ENCODE measurements around the gene CPOX.
"Not testable (repeated sequence)": the region's sequence is repeated elsewhere in the genome, so short reads cannot be mapped to it uniquely, and the experiment has no call there.

CPOX gene

DNA sequence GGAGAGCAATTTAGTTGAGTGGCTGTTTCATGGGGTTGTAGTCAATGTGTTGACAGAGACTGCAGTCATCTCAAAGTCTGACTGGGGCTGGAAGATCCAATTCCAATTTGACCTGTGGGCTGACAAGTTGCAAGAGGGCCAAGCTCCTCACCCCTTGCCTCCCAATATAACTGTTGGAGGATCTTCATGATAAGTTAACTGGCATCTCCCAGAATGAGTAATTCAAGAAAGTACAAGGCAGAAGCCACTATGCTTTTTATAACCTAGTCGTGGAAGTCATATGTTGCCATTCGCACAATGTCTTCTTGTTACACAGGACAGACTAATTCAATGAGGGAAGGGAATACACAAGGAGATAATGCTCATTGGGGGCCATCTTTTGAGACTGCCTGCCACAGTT, 32.5 kb downstream of the CPOX start:
- no peak for DNase-seq

DNA sequence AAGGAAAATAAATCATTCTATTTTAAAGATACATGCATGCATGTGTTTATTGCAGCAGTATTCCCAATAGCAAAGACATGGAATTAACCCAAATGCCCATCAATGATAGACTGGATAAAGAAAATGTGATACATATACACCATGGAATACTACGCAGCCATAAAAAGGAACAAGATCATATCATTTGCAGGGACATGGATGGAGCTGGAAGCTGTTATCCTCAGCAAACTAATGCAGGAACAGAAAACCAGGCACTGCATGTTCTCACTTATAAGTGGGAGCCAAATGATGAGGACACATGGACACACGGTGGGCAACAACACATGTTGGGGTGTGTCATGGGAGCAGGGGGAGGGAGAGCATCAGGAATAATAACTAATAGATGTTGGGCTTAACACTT, 33.6 kb downstream of the CPOX start:
- DNase-seq = not testable (repeated sequence)

DNA sequence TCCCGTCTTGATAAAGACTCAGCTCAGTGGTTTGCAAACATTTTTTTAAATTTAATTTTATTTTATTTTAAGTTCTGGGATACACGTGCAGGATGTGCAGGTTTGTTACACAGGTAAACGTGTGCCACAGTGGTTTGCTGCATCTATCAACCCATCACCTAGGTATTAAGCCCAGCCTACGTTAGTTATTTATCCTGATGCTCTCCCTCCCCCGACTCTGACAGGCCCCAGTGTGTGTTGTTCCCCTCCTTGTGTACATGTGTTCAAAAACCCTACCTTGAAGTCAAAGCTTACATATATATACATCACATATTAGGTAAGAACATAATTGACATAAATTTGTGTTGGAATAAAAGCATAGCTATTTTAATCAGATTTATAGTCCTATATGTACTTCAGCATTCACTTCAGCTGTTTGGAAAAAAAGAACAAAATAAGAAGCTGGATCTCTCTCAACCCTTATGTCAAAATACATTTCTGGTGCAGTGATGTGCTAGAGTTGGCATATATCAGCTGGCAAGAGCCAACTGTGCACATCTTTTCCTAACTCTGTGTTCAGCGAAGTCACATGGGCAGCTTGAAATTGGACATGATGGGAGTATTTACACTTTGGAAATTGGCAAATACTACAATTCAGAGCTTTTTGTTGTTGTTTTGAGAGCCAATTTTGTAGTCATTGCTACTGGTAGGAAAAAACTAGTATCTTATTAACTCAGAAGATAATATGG, 35.1 kb downstream of the CPOX start:
- DNase-seq = no peak

DNA sequence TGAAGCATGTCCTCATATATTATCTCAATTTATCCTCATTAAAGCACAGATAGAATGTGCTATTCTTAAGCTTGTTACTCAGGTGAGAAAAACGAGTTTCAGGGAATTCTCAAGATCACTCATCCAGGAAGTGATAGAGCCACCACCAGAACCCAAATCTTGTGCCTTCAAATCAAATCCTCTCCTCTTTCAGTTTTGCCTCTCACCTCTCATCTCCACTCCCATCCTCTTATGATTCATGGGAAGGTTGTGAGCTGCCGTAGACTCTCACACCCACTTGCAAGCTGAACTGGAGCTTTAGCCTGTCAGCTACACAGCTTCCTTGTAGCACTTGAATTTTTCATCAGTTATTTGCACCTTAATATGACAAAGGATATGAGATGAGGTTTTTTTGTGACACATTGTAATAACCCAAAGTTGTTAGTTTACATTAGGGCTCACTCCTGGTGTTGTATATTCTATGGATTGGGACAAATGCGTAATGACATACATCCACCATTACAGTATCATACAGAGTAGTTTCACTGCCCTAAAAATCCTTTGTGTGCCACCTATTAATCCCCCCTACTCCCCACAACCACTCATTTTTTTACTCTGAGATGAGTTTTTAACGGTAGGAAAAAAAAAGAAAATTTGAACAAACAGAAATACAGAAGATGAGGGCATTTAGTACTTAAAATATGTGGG, 35.9 kb downstream of the CPOX start:
- no peak for DNase-seq

DNA sequence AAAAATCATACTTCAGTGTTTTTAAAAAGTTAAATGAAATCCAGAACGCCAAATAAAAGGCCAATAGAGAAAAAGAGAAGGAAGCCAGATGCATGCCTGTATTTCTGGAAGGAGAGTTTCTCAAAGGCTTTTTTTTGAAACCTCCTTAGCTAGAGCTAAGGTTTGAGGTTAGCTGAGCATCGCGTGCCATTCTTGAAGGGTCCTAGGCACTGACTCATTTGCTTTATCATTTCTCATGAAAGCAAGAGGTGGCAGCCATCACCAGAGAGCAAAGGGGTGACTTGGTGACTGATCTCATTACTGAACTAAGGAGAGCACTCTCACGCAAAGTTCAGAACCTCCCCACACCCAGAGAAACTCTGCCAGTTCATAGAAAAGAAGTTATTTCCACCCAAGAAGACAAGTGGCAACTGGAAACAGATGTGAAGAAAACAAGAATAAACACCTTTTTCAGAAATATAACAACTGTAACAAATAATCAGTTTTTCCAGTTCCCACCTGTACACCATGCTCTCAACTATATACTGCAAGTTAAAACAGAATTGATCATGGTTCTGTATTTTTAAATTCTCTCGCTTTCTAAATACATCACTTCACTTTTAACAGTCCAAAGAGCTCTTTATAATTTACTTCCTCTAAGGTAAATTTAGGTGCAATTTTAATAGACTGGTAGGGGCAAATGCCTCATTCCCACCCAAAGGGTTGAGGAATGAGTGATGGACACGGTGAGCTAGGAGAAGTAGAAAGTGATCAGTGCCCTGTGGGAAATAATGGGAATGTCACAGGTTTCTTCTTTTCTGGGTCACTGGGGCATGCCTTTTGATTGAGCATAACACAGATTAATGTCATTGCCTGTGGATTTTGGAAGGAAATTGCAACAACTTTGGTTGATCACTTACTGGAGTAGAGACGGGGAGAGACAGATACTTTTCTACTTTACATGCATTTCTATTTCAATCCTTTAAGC, 37.0 kb downstream of the CPOX start:
- no peak for DNase-seq

DNA sequence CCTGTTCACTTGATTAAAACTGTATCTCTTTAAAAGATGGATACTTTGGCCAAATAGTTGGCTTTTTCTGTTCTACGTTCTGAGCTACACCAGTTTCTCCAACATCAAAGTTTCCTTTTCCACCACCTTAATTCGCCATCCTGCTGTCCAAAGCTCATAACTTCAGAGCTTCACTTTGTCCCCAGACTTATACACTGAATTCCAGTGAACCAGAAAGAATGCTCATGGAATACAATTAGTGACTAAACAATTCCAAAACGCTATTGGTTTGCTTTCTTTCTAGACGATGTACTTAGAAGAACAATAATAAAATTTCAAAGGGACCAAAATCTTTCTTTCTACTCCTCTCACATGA, 38.4 kb downstream of the CPOX start:
- no peak for DNase-seq

DNA sequence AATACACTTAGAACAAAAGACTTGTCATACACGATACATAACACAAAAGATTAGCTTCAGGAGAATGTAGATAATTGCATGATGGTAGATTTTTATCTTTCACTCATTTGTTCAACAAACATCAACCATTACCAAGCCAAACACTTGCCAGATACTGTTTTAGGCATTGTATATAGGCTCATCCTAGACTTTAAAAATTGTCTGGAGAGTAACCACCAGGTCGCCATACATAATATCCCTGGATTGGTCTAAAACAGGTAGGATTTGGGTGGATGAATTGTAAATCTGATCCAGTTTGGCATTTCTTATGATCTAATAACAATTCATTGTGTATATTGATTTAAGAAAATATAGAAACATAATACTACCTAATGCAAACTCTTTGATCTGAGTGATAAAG, 38.8 kb downstream of the CPOX start:
- no peak for DNase-seq

DNA sequence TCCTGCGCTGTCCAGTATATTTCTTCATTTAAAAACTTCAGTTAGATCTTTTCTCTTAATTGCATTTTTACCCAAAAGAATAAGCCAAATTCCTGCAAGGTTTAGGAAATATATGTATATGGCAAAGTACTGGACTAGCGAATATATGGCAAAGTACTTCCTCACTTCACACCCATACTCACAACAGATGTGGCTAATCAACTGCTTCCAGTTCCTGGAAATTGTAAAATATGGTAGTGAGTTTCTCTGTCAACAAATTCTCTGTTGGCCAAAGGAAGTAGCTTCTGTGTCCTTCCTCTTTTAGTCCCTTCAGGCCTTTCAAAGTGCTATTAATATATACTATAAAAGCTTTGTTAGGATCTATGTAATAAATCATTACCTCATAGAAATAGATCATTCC, 39.7 kb downstream of the CPOX start:
- no peak for DNase-seq

DNA sequence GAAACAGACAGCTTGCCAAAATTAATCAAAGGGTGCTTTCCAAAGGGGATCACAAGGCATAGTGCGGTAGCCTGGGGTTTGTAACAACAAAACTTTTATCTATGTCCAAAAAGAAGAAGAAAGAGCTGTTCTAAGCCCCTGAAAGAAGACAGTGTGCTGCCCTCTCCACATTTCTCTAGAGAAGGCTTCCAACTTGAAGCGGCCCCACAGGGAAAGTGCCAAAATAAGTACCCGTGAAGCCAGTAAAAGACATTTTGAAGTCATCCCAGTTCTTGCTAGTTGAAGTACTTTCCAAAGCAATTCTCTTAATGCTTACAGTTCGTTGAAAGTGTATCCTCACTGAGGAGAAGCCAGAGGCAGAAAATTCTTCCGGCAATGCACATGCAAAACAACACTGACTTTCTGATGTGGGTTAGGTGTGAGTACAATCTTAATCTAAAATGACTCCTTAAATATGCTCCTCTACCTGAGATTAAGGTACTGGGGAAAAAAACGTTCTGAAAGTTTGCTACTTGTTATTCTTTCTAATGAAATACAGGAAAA, 40.3 kb downstream of the CPOX start:
- no peak for DNase-seq

DNA sequence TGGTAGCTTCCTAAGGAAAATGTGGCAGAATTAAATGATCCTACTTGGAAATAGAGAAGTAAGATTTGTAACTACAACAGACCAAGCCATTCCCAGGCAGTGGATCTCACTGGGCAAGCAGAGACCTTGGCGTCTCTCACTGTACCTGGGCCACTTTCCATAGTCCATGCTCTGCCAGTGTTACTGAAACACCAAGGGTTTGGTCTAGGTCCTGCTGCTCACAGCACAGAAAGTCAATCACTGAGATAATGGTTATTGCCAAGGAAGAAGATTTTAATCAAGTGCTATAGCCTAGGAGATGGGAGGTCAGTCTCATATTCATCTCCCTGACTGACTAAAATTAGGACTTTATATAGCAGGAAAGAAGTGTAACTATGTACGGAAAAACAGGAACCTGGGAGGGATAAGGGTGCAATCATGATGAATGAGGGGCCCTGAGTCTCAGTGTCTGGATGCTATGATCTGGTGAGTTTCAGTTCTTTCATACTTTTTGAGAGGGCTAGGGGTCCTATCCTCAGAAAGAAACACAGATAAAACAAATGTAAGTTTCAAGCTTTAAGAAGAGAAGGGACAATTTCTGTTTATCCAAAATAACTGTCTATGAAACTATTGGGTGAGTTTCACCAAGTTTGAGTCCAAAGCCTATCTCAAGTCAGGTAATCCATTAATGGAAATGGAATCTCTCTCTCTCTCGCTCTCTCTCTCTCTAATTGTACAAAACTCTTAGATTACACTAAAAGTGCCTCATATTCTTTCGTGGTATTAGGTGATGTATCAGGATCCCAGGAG, 41.0 kb downstream of the CPOX start:
- no peak for DNase-seq

DNA sequence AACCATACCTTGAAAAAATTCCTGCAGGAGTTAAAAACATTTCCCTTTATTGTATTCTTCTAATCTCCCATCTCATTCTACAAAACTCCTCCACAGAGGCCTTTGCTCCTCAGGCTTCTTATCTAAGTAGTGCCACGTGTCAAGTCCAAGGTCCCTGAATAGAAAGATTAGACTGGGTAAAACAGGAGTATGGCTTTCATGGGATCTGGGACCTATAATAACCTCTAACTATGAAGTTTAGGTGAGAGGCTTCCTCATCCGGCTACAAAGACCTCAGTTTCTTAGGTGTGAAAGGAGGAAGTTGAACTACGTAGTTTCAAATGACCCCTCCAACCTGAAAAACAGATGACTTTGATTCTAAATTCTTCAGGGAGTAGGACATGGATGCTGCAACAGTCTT, 41.7 kb downstream of the CPOX start:
- DNase-seq = no peak

DNA sequence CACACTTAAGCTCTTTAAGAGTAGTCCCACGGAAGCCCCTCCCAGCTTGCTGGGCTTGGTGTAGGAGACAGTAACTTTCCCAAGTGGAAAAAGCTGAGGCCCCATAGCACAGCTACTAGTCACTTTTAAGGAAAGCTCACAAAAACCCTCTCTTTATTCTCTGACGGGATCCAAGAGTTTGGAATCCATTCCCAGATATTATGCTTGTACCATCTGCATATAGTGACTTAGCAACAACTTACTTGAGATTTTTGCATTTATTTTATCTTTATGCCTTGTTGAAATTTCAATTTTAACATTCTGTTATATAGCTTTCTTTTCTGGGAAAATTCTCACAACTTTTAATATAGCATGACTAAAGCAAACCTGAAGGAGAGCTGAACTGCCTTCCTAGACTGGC, 42.2 kb downstream of the CPOX start:
- no peak for DNase-seq

DNA sequence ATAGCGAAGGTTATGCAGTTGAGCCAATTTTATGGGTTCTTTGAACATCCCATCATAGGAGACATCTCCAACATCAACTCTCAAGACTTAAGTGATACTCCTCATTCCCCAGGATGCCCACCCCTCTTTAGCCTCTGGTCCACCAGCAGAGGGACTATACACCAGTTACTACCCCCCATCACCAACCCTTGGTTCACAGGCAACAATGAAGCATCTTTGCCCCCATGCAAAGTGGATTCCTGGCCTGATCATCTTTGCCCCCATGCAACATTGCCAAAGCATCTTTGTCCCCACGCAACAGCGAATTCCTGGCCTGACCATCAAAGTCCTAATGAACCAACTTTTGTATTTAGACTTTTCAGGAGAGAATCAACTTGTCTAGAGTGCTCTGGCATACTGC, 42.6 kb downstream of the CPOX start:
- no peak for DNase-seq

DNA sequence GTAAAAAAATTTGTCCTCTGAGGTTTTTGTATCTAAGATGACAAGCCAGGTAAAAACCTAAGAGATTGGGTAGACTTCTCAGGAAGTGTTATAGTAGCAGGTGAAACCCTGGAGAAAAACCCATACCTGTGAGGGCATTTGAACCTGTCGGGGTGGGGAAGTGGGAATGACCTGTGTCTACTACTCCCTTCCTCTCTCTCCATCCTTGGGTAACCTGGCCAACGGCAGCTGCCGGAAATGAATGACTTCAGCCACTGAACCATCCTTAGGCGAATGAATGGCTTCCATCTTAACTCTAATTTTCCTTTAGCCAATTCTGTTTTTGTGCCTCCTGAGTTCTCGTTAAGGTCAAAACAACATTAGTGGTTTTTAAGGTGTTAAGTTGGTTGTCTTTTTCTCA, 44.9 kb downstream of the CPOX start:
- no peak for DNase-seq

DNA sequence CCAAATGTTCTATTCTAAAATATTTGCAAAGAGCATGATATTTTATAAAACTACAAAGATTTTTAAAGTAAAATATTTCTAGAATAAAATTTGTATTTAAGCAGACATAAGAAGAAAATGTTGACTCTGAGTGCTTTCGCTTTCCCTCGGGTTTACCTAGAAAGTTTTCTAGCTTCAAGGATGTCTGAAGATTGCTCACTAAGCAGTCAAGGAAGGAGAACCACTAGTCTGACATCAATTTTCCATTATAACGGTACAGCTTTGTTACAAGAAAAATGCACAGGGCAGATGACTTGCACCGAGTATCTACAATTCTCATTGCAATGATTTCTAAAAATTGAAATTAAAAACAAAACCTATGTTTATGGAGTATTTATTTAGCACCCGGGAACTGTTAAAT, 47.5 kb downstream of the CPOX start:
- DNase-seq = no peak

DNA sequence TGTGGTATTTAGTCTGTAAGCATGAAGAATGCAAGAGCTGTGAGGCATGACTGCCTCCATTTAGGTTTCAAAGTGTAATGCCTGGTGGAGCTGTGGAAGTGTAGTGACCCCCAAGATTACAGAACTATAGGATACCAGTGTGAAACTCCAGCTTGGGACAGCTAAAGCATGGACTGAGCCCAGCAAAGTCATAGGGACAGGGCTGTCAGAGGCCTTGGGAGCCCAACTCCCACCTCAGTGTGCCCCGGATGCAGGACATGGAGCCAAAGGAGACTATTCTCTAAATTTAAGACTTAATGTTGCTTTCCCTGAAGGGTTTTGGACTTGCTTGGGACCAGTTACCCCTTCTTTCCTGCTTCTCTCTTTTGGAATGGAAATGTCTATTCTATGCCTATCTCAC, 50.8 kb downstream of the CPOX start:
- DNase-seq = no peak

DNA sequence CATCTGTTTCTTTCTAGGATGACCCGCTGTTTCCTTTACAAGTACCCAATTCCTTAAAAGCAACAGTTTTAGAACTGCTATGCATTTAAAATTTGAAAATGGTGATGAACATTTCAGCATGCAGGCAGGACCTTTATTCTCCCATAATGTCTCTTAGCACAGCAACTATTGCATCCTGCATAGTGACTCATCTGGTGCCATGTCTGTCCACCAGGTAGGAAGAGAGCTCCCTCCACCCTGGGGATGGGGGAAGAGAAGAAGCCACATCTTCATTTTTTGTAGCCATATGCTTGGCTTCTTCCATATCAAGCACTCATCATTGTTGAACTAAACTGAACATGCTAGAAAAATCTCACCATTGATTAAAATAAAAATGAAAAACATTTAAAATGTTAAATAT, 51.7 kb downstream of the CPOX start:
- no peak for DNase-seq

DNA sequence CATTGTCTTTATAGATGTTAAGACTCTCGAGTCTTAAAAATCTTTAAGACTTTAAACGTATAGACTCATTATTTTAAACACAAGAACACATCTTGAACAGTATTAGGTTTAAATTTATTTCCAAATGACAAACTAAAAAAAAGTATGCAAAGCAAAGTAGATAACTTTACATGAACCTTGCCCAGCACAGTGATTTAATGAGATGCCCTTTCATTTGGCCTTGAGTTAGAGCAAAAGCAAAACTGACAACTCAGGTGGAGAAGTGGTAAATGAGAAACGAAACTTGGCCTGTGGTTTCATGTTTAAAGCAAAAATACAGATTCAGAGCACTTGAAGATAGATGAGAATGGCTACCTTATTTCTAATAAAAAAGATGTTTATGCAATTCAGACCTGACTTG, 53.1 kb downstream of the CPOX start:
- no peak for DNase-seq

DNA sequence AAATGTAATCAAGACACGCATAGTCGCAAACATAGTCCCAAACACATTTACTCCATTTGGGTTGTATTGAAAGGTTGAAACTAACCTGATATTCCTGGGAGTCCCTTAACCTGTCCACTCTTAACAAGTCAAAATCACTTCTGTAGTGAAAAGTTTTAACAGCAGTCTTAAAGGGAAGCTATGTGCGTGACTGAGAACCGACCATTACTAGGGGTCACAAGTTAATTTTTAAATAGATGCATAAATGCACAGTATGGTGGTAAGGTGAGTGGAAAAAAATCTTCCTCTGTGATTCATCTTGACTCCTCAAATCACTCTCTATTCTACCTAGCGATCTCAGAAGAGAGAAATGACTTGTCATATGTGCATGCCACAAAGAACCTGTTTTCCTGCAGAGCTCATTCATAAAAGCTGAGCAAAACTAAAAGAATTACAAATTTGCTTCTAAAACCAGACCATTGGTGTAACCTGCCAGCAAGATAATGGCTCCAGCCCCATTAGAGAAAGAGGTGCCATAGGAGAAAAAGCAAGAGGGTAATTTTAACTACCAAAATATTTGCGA, 56.9 kb downstream of the CPOX start:
- no peak for DNase-seq

DNA sequence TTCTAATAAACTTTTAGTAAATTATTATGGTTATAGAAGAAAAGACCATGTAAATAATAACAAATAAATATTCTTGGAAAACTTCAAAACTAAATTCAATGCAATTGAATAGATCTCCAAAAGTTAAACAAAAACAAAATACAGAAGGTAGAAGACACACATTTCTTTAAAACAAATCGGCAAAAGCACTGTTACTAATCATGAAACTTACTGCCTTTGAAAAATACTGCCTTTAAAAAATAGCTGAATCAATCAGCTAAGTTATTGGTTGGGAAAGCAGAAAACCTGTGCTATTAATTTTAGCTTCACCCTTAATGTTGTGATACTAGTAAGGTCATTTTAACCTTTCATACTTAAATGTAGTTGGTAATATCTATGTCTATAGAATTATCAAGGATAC, 58.7 kb downstream of the CPOX start:
- DNase-seq = no peak

DNA sequence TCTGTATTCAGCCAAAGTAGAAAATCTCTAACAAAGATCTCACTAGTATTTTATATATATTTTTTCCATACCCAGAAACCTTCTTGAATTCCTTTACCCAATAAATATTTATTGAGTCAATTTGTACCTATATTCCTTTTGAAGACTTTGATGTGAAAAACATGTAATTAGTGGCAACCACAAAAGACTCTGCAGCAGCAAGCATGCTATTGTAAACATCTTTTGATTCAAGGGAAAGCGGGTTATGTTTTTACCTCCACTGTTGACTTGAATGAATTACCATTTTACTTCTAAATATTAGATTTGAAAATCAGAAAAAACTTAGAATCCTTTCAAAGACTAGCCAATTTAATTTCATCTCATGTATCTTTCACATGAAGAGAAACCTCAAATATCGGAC, 59.2 kb downstream of the CPOX start:
- no peak for DNase-seq

All from NCI-H1694 (cell line).